ENCODE measurements around the gene TMEM161A. TPM values are rescaled to one million over a fixed set of nuclear protein-coding genes. Genes with fewer than 3 reads are reported as not detected.
"Not testable (repeated sequence)": the region's sequence is repeated elsewhere in the genome, so short reads cannot be mapped to it uniquely, and the experiment has no call there.

Gene TMEM161A
- total and polyA plus RNA-seq, 10 donors: 15.1 to 31.7 (median 18.5) TPM

- peaks cover 0 to 20% (median 11%) of the 10 kb centered on the region in 6 donors for H3K4me1 ChIP-seq
- TF ChIP-seq POLR2AphosphoS5 (IDR thresholded peaks at IDR 0.05) (peak in 2 of 3 donors; percentile 39 to 65), POLR2A (IDR thresholded peaks at IDR 0.05) (no peak), CTCF (IDR thresholded peaks at IDR 0.05 in 8 of 11, conservative IDR thresholded peaks at IDR 0.05 in 3 of 11) (peak in 5 of 11 experiments; percentile 32 to 55 (median 52))
- no peak for DNase-seq
- WGBS, 5 donors: 3 to 27% (median 17%) methylated on average over 23 to 66 of the region's 66 CpGs
- peaks cover 0 to 30% (median 5%) of the 10 kb centered on the region in 6 donors for H3K36me3 ChIP-seq
- H3K4me3 ChIP-seq: peak overlapping the region in 2 of 8 donors; percentile 15 to 32
- H3K9me3 ChIP-seq: no peaks in the 10 kb centered on the region
- no peak overlapping the region for H3K27ac ChIP-seq
- H3K27me3 ChIP-seq (replicated peaks in 1 of 7): peaks cover 0 to 11% (median 0%) of the 10 kb centered on the region in 7 donors
- intact Hi-C loops (cut with DNase I; ENCODE audit: low total_unique reads): no loop called here
These were observed 27.7 kb downstream of the TMEM161A start for GRCh38 chr19:19110410-19111135.

- peaks cover 0 to 30% (median 5%) of the 10 kb centered on the region in 6 donors for H3K36me3 ChIP-seq
- no peak for DNase-seq
- TF ChIP-seq POLR2A (IDR thresholded peaks at IDR 0.05) (no peak), CTCF (IDR thresholded peaks at IDR 0.05 in 8 of 11, conservative IDR thresholded peaks at IDR 0.05 in 3 of 11) (no peak), POLR2AphosphoS5 (IDR thresholded peaks at IDR 0.05) (no peak)
- no peaks in the 10 kb centered on the region for H3K9me3 ChIP-seq
- WGBS, 5 donors: 76 to 89% (median 85%) methylated on average over 9 of the region's 9 CpGs
- H3K4me3 ChIP-seq: no peak overlapping the region
- no peak overlapping the region for H3K27ac ChIP-seq
- intact Hi-C loops (cut with DNase I; ENCODE audit: low total_unique reads): no loop called here
- H3K27me3 ChIP-seq (replicated peaks in 1 of 7): peaks cover 0 to 11% (median 0%) of the 10 kb centered on the region in 7 donors
- H3K4me1 ChIP-seq: peaks cover 0 to 20% (median 14%) of the 10 kb centered on the region in 6 donors
These were observed 28.7 kb downstream of the TMEM161A start for GRCh38 chr19:19109601-19110000.

GRCh38 chr19:19107654-19108053 lies 30.6 kb downstream of the TMEM161A start:
- H3K36me3 ChIP-seq: peaks cover 0 to 35% (median 5%) of the 10 kb centered on the region in 6 donors
- WGBS, 5 donors: 86 to 95% (median 89%) methylated on average over 11 of the region's 11 CpGs
- H3K9me3 ChIP-seq: no peaks in the 10 kb centered on the region
- DNase-seq: no peak
- intact Hi-C loops (cut with DNase I; ENCODE audit: low total_unique reads): no loop called here
- H3K27me3 ChIP-seq (replicated peaks in 1 of 7): peaks cover 0 to 11% (median 0%) of the 10 kb centered on the region in 7 donors
- H3K4me1 ChIP-seq: peaks cover 0 to 20% (median 14%) of the 10 kb centered on the region in 6 donors
- no peak overlapping the region for H3K4me3 ChIP-seq
- TF ChIP-seq CTCF (IDR thresholded peaks at IDR 0.05 in 8 of 11, conservative IDR thresholded peaks at IDR 0.05 in 3 of 11) (no peak), POLR2AphosphoS5 (IDR thresholded peaks at IDR 0.05) (no peak), POLR2A (IDR thresholded peaks at IDR 0.05) (no peak)
- H3K27ac ChIP-seq: no peak overlapping the region

- H3K27ac ChIP-seq; DNase-seq; H3K4me3 ChIP-seq; H3K9me3 ChIP-seq; intact Hi-C loops (cut with DNase I; ENCODE audit: low total_unique reads): not testable (repeated sequence)
- Histone ChIP-seq H3K36me3 (peaks cover 0 to 42% (median 5%) of the 10 kb centered on the region in 6 donors), H3K4me1 (peaks cover 0 to 20% (median 14%) of the 10 kb centered on the region in 6 donors), H3K27me3 (replicated peaks in 1 of 7) (peaks cover 0 to 11% (median 0%) of the 10 kb centered on the region in 7 donors)
- 94 to 99% (median 98%) methylated on average over 7 of the region's 7 CpGs for WGBS, 5 donors
These were observed 31.3 kb downstream of the TMEM161A start for GRCh38 chr19:19106938-19107337.
